Stimulated activated naive CD4-positive, alpha-beta T cell (primary cell): ENCODE data around the gene DPYSL3.

ENCODE experiments used
- DNase-seq, 6 experiments: peaks; one replicate each; lab custom pipeline; 2025; lab: John Stamatoyannopoulos, UW

The DPYSL3 gene

GRCh38 chr5:147403651-147404640 is 105.9 kb downstream of the DPYSL3 start:
- DNase-seq, result no peak

- no peak for DNase-seq
Measured at GRCh38 chr5:147400881-147401280, 109.0 kb downstream of the DPYSL3 start.

GRCh38 chr5:147400126-147400809 is 109.6 kb downstream of the DPYSL3 start:
- DNase-seq, result no peak

- no peak for DNase-seq
Measured at GRCh38 chr5:147398860-147399259, 111.0 kb downstream of the DPYSL3 start.

- DNase-seq, result no peak
Measured at GRCh38 chr5:147397616-147398015, 112.3 kb downstream of the DPYSL3 start.

- no peak for DNase-seq
Measured at GRCh38 chr5:147396070-147396823, 113.6 kb downstream of the DPYSL3 start.

GRCh38 chr5:147393874-147394672 is 115.8 kb downstream of the DPYSL3 start:
- no peak for DNase-seq

- no peak for DNase-seq
Measured at GRCh38 chr5:147391781-147392180, 118.1 kb downstream of the DPYSL3 start.

- no peak for DNase-seq
Measured at GRCh38 chr5:147390654-147391225, 119.1 kb downstream of the DPYSL3 start.

- DNase-seq, result no peak
Measured at GRCh38 chr5:147388184-147389108, 121.4 kb downstream of the DPYSL3 start.

GRCh38 chr5:147387109-147387508 is 122.8 kb downstream of the DPYSL3 start:
- DNase-seq, result no peak

- no peak for DNase-seq
Measured at GRCh38 chr5:147384346-147385193, 125.3 kb downstream of the DPYSL3 start.

GRCh38 chr5:147382776-147383175 is 127.1 kb downstream of the DPYSL3 start:
- DNase-seq, result no peak

- no peak for DNase-seq
Measured at GRCh38 chr5:147381555-147381954, 128.3 kb downstream of the DPYSL3 start.

GRCh38 chr5:147377682-147378081 is 132.2 kb downstream of the DPYSL3 start:
- DNase-seq, result no peak

- no peak for DNase-seq
Measured at GRCh38 chr5:147375151-147375550, 134.7 kb downstream of the DPYSL3 start.

GRCh38 chr5:147373328-147373727 is 136.5 kb downstream of the DPYSL3 start:
- no peak for DNase-seq

GRCh38 chr5:147372191-147372590 is 137.7 kb downstream of the DPYSL3 start:
- no peak for DNase-seq

GRCh38 chr5:147371290-147371689 is 138.6 kb downstream of the DPYSL3 start:
- no peak for DNase-seq
